ENCODE results near the gene DPM1.

DPM1 gene

DNA sequence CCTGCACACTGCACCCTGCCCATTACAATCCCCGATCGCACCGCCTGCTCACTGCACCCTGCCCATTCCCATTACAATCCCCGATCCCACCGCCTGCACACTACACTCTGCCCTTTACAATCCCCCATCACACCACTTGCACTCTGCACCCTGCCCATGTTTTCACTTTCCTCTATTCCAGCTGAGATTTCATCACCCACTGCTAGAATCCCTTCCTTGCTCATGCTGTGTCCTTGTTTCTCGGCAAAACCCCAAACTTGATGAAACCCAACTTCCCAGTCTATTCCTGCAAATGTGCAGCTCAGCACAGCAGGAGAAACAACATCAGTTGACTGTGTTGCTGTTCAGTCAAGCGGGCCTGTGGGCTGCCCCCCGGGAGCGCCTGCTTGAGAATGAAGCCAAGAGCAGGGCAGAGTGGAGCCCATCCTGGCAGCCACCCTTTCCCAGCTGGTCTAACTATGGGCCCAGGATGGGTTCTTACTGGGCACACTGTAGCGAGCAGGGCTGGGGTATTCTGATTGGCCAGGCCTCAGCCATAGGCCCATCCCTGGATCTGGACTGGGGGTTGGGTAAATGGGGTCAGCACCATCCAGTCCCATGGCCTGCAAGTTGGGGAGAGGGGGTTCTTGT, 17.5 kb upstream of the DPM1 start:
- Histone ChIP-seq H3K4me1 (ENCODE audit: control insufficient read depth, insufficient read depth, low read length) (no peaks in the 10 kb centered on the region), H3K9me3 (ENCODE audit: control insufficient read depth, insufficient read depth, low read length) (no peaks in the 10 kb centered on the region), H3K9ac (ENCODE audit: low read depth, low read length) (no peak overlapping the region), H3K4me3 (ENCODE audit: low read depth, low read length) (no peak overlapping the region), H3K36me3 (ENCODE audit: control insufficient read depth, insufficient read depth, low read length) (no peaks in the 10 kb centered on the region), H3K27me3 (ENCODE audit: control insufficient read depth, insufficient read depth, low read length) (no peaks in the 10 kb centered on the region)

DNA sequence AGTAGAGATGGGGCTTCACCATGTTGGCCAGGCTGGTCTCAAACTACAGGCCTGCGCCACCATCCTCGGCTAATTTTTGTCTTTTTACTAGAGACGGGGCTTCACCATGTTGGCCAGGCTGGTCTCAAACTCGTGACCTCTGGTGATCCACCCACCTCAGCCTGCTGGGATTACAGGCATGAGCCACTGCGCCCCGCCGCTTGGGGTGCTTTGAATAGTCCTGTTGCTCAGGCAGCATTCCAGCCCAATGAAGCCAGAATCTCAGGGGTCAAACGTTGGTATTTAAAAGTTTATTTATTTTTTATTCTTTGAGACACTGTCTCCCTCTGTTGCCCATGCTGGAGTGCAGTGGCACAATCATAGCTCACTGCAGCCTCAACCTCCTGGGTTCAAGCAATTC, 11.6 kb upstream of the DPM1 start:
- no peak overlapping the region for H3K9ac ChIP-seq (ENCODE audit: low read depth, low read length)
- no peak overlapping the region for H3K4me3 ChIP-seq (ENCODE audit: low read depth, low read length)
- H3K27me3 ChIP-seq (ENCODE audit: control insufficient read depth, insufficient read depth, low read length), result no peaks in the 10 kb centered on the region
- no peaks in the 10 kb centered on the region for H3K36me3 ChIP-seq (ENCODE audit: control insufficient read depth, insufficient read depth, low read length)
- no peaks in the 10 kb centered on the region for H3K4me1 ChIP-seq (ENCODE audit: control insufficient read depth, insufficient read depth, low read length)
- H3K9me3 ChIP-seq (ENCODE audit: control insufficient read depth, insufficient read depth, low read length), result no peaks in the 10 kb centered on the region

- Histone ChIP-seq H3K36me3 (ENCODE audit: control insufficient read depth, insufficient read depth, low read length) (no peaks in the 10 kb centered on the region), H3K4me1 (ENCODE audit: control insufficient read depth, insufficient read depth, low read length) (no peaks in the 10 kb centered on the region), H3K9me3 (ENCODE audit: control insufficient read depth, insufficient read depth, low read length) (no peaks in the 10 kb centered on the region), H3K27me3 (ENCODE audit: control insufficient read depth, insufficient read depth, low read length) (no peaks in the 10 kb centered on the region), H3K4me3 (ENCODE audit: low read depth, low read length) (no peak overlapping the region), H3K9ac (ENCODE audit: low read depth, low read length) (no peak overlapping the region)
Observed at GRCh38 chr20:50969435-50969834, 11.1 kb upstream of the DPM1 start.

DNA sequence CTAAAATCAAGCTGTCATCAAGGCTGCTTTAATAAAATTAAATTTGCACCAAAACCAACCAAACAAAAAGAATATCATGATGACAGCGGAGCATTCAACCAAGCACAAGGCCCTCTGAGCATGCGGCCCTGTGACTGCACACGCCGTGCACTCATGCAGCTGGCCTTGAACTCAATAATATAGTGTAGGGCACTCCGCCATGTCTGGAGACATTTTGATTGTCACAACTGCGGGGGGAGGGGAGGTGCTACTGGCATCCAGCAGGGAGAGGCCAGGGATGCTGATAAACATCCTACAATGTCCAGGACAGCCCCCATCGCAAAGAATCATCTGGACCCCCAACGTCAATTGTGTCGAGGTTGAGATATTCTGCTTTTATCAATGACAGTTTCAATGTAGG, 10.0 kb upstream of the DPM1 start:
- no peak overlapping the region for H3K9ac ChIP-seq (ENCODE audit: low read depth, low read length)
- H3K36me3 ChIP-seq (ENCODE audit: control insufficient read depth, insufficient read depth, low read length), result no peaks in the 10 kb centered on the region
- H3K27me3 ChIP-seq (ENCODE audit: control insufficient read depth, insufficient read depth, low read length), result no peaks in the 10 kb centered on the region
- H3K9me3 ChIP-seq (ENCODE audit: control insufficient read depth, insufficient read depth, low read length), result no peaks in the 10 kb centered on the region
- no peak overlapping the region for H3K4me3 ChIP-seq (ENCODE audit: low read depth, low read length)
- no peaks in the 10 kb centered on the region for H3K4me1 ChIP-seq (ENCODE audit: control insufficient read depth, insufficient read depth, low read length)

DNA sequence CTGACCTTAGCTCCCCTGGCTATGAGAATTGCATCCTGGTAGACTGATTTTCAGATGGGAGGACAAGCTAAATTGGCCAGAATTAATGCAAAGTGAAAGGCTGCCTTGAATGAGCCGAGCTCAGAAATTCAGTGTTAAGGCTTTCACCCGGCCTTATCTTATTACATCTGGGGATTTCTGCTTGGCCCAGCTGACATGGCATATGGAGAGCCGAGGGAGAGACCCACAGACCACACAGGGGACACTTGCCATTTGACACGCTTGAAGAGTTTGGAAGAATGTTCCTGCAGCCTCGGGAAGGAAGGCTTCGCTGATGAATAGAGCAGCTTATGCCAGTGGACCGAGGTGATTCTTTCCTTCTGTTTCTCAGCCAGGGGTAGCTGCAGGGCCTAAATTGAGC, 9.3 kb upstream of the DPM1 start:
- H3K9ac ChIP-seq (ENCODE audit: low read depth, low read length), result no peak overlapping the region
- H3K4me1 ChIP-seq (ENCODE audit: control insufficient read depth, insufficient read depth, low read length), result no peaks in the 10 kb centered on the region
- no peak overlapping the region for H3K4me3 ChIP-seq (ENCODE audit: low read depth, low read length)

DNA sequence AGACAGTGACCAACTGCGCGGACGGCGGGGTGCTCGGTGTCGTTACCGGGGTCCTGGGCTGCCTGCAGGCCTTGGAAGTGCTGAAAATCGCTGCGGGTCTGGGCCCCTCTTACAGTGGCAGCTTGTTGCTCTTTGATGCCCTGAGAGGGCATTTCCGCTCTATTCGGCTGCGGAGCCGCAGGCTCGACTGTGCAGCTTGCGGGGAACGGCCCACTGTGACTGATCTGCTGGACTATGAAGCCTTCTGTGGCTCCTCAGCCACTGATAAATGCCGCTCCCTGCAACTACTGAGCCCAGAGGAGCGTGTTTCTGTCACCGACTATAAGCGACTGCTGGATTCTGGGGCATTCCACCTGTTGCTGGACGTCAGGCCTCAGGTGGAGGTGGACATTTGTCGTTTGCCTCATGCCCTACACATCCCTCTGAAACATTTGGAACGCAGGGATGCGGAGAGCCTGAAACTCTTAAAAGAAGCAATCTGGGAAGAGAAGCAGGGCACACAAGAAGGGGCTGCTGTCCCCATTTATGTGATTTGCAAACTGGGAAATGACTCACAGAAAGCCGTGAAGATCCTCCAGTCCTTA, 1.3 kb upstream of the DPM1 start:
- Histone ChIP-seq H3K4me1 (ENCODE audit: control insufficient read depth, insufficient read depth, low read length) (no peaks in the 10 kb centered on the region), H3K9ac (ENCODE audit: low read depth, low read length) (peak overlapping the region; percentile 38), H3K36me3 (ENCODE audit: control insufficient read depth, insufficient read depth, low read length) (no peaks in the 10 kb centered on the region), H3K4me3 (ENCODE audit: low read depth, low read length) (peak overlapping the region; percentile 91), H3K9me3 (ENCODE audit: control insufficient read depth, insufficient read depth, low read length) (no peaks in the 10 kb centered on the region), H3K27me3 (ENCODE audit: control insufficient read depth, insufficient read depth, low read length) (no peaks in the 10 kb centered on the region)

More for the DNA sequence above, 9.3 kb upstream of the DPM1 start:
- no peaks in the 10 kb centered on the region for H3K9me3 ChIP-seq (ENCODE audit: control insufficient read depth, insufficient read depth, low read length)
- H3K27me3 ChIP-seq (ENCODE audit: control insufficient read depth, insufficient read depth, low read length), result no peaks in the 10 kb centered on the region
- H3K36me3 ChIP-seq (ENCODE audit: control insufficient read depth, insufficient read depth, low read length), result no peaks in the 10 kb centered on the region

- H3K4me3 ChIP-seq (ENCODE audit: low read depth, low read length), result peak within 1 kb of the TSS; percentile 91
- peak within 1 kb of the TSS; percentile 88 for H3K9ac ChIP-seq (ENCODE audit: low read depth, low read length)
- no peaks in the 10 kb centered on the region for H3K36me3 ChIP-seq (ENCODE audit: control insufficient read depth, insufficient read depth, low read length)
- H3K9me3 ChIP-seq (ENCODE audit: control insufficient read depth, insufficient read depth, low read length), result no peaks in the 10 kb centered on the region
- H3K27me3 ChIP-seq (ENCODE audit: control insufficient read depth, insufficient read depth, low read length), result no peaks in the 10 kb centered on the region
- no peaks in the 10 kb centered on the region for H3K4me1 ChIP-seq (ENCODE audit: control insufficient read depth, insufficient read depth, low read length)
Observed at GRCh38 chr20:50958615-50959542, 547 bp upstream of the DPM1 start, which contains the start of gene MOCS3. Gene MOCS3 (plus strand): TSS chr20:50958818. CDS start chr20:50958843, 25 bp downstream.

GRCh38 chr20:50957276-50957675, 1.1 kb downstream of the DPM1 start:
- no peaks in the 10 kb centered on the region for H3K27me3 ChIP-seq (ENCODE audit: control insufficient read depth, insufficient read depth, low read length)
- H3K36me3 ChIP-seq (ENCODE audit: control insufficient read depth, insufficient read depth, low read length), result no peaks in the 10 kb centered on the region
- H3K9me3 ChIP-seq (ENCODE audit: control insufficient read depth, insufficient read depth, low read length), result no peaks in the 10 kb centered on the region
- H3K4me1 ChIP-seq (ENCODE audit: control insufficient read depth, insufficient read depth, low read length), result no peaks in the 10 kb centered on the region
- H3K9ac ChIP-seq (ENCODE audit: low read depth, low read length), result peak overlapping the region; percentile 88
- peak overlapping the region; percentile 91 for H3K4me3 ChIP-seq (ENCODE audit: low read depth, low read length)

DNA sequence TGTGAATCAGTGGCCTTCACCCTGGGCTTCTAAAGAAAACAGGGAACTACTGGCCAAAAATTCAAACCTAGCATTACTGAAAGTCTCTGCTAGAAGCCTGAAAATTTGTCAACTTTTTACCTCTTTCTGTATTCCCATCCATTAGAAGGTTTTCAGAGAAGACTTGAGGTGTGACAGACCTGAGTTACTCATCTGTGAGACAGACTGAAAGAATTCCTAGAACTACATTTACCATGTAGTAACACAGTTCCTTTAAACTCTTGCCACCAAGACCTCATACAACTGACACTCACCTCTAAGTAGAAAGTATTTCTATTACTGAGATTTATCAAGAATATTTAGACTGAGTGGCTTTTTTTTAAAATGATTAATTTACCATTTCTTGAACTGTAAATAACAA, 4.5 kb downstream of the DPM1 start:
- Histone ChIP-seq H3K4me1 (ENCODE audit: control insufficient read depth, insufficient read depth, low read length) (no peaks in the 10 kb centered on the region), H3K27me3 (ENCODE audit: control insufficient read depth, insufficient read depth, low read length) (no peaks in the 10 kb centered on the region), H3K4me3 (ENCODE audit: low read depth, low read length) (no peak overlapping the region), H3K9ac (ENCODE audit: low read depth, low read length) (no peak overlapping the region), H3K36me3 (ENCODE audit: control insufficient read depth, insufficient read depth, low read length) (peaks cover 4% of the 10 kb centered on the region), H3K9me3 (ENCODE audit: control insufficient read depth, insufficient read depth, low read length) (no peaks in the 10 kb centered on the region)

DNA sequence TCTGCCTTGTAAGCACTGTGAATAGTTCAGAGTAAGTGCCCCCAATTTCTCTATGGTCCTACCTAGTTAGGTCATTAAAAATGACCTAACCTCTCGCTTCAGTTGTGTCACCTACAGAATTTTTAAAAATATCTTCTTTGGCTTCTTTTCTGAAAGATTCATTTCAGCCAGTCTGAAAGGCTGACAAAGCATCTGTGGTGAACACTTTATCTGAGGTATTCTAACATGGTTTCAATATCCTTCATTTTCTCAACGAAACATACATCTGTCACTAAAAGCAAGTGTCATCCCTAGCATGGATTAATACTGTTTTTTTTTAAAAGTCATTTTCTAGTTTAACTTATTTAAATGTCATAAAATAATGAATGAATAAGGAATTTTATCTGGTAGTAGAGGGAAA, 5.1 kb downstream of the DPM1 start:
- Histone ChIP-seq H3K4me3 (ENCODE audit: low read depth, low read length) (no peak overlapping the region), H3K27me3 (ENCODE audit: control insufficient read depth, insufficient read depth, low read length) (no peaks in the 10 kb centered on the region), H3K9me3 (ENCODE audit: control insufficient read depth, insufficient read depth, low read length) (no peaks in the 10 kb centered on the region), H3K9ac (ENCODE audit: low read depth, low read length) (no peak overlapping the region), H3K4me1 (ENCODE audit: control insufficient read depth, insufficient read depth, low read length) (no peaks in the 10 kb centered on the region), H3K36me3 (ENCODE audit: control insufficient read depth, insufficient read depth, low read length) (peaks cover 7% of the 10 kb centered on the region)

DNA sequence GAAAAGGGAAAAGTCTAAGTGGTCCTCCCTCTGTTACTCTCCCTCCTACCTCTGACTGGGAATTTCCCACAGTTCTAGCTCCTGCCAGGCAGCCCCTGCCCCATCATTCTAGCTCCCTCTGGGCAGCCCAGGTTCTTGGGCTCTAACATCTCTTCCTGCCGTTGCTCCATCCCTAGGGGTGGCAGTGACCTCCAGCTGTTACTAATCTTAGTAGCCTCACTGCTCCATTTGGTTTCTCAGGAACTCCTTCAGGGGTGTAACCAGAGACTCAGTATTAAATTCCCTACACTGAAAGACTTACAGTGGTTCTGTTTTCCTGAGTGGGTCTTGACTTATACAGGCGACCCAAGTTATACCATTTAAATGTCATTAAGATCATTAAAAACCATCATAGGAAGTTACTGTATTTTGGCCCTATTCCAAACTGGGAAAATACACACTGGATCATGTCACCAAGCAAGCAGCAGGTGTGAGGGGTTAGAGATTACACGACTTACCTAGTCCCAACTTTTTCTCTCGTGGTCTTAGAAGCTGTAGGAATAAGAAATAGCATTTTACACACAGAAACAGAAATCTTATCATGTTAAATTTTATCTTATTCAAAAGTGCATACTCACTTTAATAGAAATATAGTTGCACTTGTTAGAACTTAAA, 10.1 kb downstream of the DPM1 start:
- peaks cover 33% of the 10 kb centered on the region for H3K36me3 ChIP-seq (ENCODE audit: control insufficient read depth, insufficient read depth, low read length)
- no peak overlapping the region for H3K9ac ChIP-seq (ENCODE audit: low read depth, low read length)

More for the DNA sequence above, 10.1 kb downstream of the DPM1 start:
- H3K4me3 ChIP-seq (ENCODE audit: low read depth, low read length), result no peak overlapping the region
- no peaks in the 10 kb centered on the region for H3K4me1 ChIP-seq (ENCODE audit: control insufficient read depth, insufficient read depth, low read length)
- no peaks in the 10 kb centered on the region for H3K9me3 ChIP-seq (ENCODE audit: control insufficient read depth, insufficient read depth, low read length)
- no peaks in the 10 kb centered on the region for H3K27me3 ChIP-seq (ENCODE audit: control insufficient read depth, insufficient read depth, low read length)

Measured in iPS-15b (cell line).